Measurements from ENCODE around the gene CXCL8. TPM values are rescaled to one million over a fixed set of nuclear protein-coding genes. Genes with fewer than 3 reads are reported as not detected.

CXCL8 gene
- total RNA-seq, 2 experiments from 2014 or later: 9.9 to 11.4 TPM

DNA sequence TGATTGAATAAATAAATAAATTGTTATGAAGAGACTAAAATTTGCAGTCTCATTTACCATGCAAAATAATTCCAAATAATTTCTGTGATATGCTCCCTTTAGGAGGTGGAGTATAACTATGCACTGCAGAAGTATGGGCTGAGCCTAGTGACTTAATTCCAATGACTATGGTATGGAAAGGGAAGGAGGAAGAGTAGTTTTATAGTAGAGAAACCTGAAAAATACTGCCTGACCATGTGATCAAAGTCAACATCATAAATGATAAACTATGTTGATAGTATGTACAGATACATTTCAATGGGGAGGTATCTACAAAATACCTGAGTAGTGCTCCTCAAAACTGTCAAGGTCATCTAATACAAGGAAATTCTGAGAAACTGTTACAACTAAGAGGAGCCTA, 14.6 kb downstream of the CXCL8 start:
- Histone ChIP-seq H3K9me3 (ENCODE audit: control insufficient read depth in 1 of 2, insufficient read depth in 1 of 2, low read length in 2 of 2) (no peaks in the 10 kb centered on the region), H3K4me3 (ENCODE audit: low read length) (no peak overlapping the region), H3K27me3 (ENCODE audit: control insufficient read depth in 1 of 2, insufficient read depth in 2 of 2, low read length in 2 of 2) (no peaks in the 10 kb centered on the region), H3K4me1 (ENCODE audit: insufficient read depth, low read length) (no peaks in the 10 kb centered on the region), H3K36me3 (ENCODE audit: insufficient read depth, low read length) (no peaks in the 10 kb centered on the region), H3K27ac (ENCODE audit: low read depth in 1 of 2, low read length in 2 of 2) (no peak overlapping the region)
- Mint-ChIP-seq H3K4me3 (no peak overlapping the region), H3K27me3 (no peaks in the 10 kb centered on the region), H3K27ac (no peak overlapping the region), H3K9me3 (no peaks in the 10 kb centered on the region), H3K36me3 (ENCODE audit: low read depth) (no peaks in the 10 kb centered on the region), H3K4me1 (ENCODE audit: low read depth) (no peaks in the 10 kb centered on the region)
- intact Hi-C loops (cut with DNase I, micrococcal nuclease): no loop called here
- TF ChIP-seq, protein P1, sequence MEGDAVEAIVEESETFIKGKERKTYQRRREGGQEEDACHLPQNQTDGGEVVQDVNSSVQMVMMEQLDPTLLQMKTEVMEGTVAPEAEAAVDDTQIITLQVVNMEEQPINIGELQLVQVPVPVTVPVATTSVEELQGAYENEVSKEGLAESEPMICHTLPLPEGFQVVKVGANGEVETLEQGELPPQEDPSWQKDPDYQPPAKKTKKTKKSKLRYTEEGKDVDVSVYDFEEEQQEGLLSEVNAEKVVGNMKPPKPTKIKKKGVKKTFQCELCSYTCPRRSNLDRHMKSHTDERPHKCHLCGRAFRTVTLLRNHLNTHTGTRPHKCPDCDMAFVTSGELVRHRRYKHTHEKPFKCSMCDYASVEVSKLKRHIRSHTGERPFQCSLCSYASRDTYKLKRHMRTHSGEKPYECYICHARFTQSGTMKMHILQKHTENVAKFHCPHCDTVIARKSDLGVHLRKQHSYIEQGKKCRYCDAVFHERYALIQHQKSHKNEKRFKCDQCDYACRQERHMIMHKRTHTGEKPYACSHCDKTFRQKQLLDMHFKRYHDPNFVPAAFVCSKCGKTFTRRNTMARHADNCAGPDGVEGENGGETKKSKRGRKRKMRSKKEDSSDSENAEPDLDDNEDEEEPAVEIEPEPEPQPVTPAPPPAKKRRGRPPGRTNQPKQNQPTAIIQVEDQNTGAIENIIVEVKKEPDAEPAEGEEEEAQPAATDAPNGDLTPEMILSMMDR (IDR thresholded peaks at IDR 0.05): no peak
- POLR2A ChIA-PET: no interaction called here
- no peak for DNase-seq
- no peak for ATAC-seq (ENCODE audit: poor library complexity)
- CTCF ChIA-PET: no interaction called here

DNA sequence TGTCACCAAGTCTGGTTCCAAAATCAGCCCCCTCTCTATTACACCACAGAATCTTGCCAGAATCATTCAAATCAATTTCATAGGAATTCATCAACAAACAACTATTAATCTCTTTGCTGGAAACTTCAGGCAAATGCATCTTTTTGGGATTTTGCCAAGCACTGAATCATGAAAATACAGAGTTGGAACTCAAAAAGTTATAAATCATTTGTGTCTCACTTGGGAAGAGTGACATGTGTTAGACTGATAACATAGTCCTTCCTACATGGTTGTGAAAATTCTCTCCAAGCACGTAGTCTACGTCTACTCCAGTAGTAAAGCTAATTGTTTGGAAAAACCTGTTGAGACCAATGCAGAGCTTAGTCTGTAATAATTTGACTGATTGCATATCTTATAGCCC, 19.0 kb downstream of the CXCL8 start:
- H3K4me3 Mint-ChIP-seq: no peak overlapping the region
- no peaks in the 10 kb centered on the region for H3K27me3 Mint-ChIP-seq
- TF ChIP-seq, protein P1 (IDR thresholded peaks at IDR 0.05): no peak
- no peaks in the 10 kb centered on the region for H3K36me3 Mint-ChIP-seq (ENCODE audit: low read depth)
- H3K9me3 ChIP-seq (ENCODE audit: control insufficient read depth in 1 of 2, insufficient read depth in 1 of 2, low read length in 2 of 2): no peaks in the 10 kb centered on the region
- H3K4me3 ChIP-seq (ENCODE audit: low read length): no peak overlapping the region
- ATAC-seq (ENCODE audit: poor library complexity) (no peak), DNase-seq (no peak)
- H3K27me3 ChIP-seq (ENCODE audit: control insufficient read depth in 1 of 2, insufficient read depth in 2 of 2, low read length in 2 of 2): no peaks in the 10 kb centered on the region
- H3K27ac ChIP-seq (ENCODE audit: low read depth in 1 of 2, low read length in 2 of 2): no peak overlapping the region
- H3K27ac Mint-ChIP-seq: no peak overlapping the region
- no peaks in the 10 kb centered on the region for H3K4me1 ChIP-seq (ENCODE audit: insufficient read depth, low read length)
- ChIA-PET POLR2A (no interaction called here), CTCF (no interaction called here)
- intact Hi-C loops (cut with DNase I, micrococcal nuclease): no loop called here
- H3K36me3 ChIP-seq (ENCODE audit: insufficient read depth, low read length): no peaks in the 10 kb centered on the region
- no peaks in the 10 kb centered on the region for H3K4me1 Mint-ChIP-seq (ENCODE audit: low read depth)
- H3K9me3 Mint-ChIP-seq: no peaks in the 10 kb centered on the region

DNA sequence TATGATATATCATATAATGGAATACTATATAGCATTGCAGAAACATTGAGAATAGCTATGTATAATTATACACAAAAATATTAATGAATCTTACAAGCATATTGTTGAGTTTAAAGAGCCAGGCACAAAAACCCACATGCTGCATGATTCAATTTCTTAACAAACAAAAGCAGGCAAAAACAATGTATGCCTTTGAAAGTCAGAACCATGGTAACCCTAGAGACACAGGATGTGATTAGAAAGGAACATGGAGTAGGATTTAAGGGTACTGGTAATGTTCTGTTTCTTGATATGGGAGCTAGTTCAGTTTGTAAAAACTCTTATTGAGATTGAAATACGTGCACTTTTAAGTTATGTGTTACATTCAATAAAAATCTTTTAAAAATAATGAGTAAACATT, 21.5 kb downstream of the CXCL8 start:
- no peak for ATAC-seq (ENCODE audit: poor library complexity)
- H3K4me1 ChIP-seq (ENCODE audit: insufficient read depth, low read length): no peaks in the 10 kb centered on the region
- DNase-seq: no peak
- H3K27me3 ChIP-seq (ENCODE audit: control insufficient read depth in 1 of 2, insufficient read depth in 2 of 2, low read length in 2 of 2): no peaks in the 10 kb centered on the region
- ChIA-PET POLR2A (no interaction called here), CTCF (no interaction called here)
- H3K27ac Mint-ChIP-seq: no peak overlapping the region
- intact Hi-C loops (cut with DNase I, micrococcal nuclease): no loop called here
- no peaks in the 10 kb centered on the region for H3K36me3 ChIP-seq (ENCODE audit: insufficient read depth, low read length)
- no peaks in the 10 kb centered on the region for H3K36me3 Mint-ChIP-seq (ENCODE audit: low read depth)
- TF ChIP-seq, protein P1 (IDR thresholded peaks at IDR 0.05): no peak
- no peaks in the 10 kb centered on the region for H3K4me1 Mint-ChIP-seq (ENCODE audit: low read depth)
- no peak overlapping the region for H3K4me3 ChIP-seq (ENCODE audit: low read length)
- H3K27me3 Mint-ChIP-seq: no peaks in the 10 kb centered on the region
- H3K9me3 Mint-ChIP-seq: no peaks in the 10 kb centered on the region
- no peak overlapping the region for H3K27ac ChIP-seq (ENCODE audit: low read depth in 1 of 2, low read length in 2 of 2)
- H3K4me3 Mint-ChIP-seq: no peak overlapping the region
- H3K9me3 ChIP-seq (ENCODE audit: control insufficient read depth in 1 of 2, insufficient read depth in 1 of 2, low read length in 2 of 2): no peaks in the 10 kb centered on the region
